H9 (cell line): ENCODE measurements around the gene COX4I2. TPM values are rescaled to one million over a fixed set of nuclear protein-coding genes. Genes with fewer than 3 reads are reported as not detected.

Experiments used
- DNase-seq: peaks from one replicate; pipeline ENCODE4 v3.0.0-alpha.2; 2017
- H2AFZ ChIP-seq: one replicate; pipeline ENCODE4 v1.6.1; 2013; ENCODE audit warnings: mild to moderate bottlenecking, low read length, control low read depth, moderate library complexity
- H2AK5ac ChIP-seq: 2 replicates; pipeline ENCODE4 v1.6.1; 2013; ENCODE audit warnings: low read length, control low read depth, mixed read lengths; ENCODE audit not compliant: insufficient read length
- H2BK120ac ChIP-seq: one replicate; pipeline ENCODE4 v1.6.1; 2013; ENCODE audit warnings: low read depth, mild to moderate bottlenecking, low read length, control low read depth, inconsistent platforms; ENCODE audit not compliant: poor library complexity, severe bottlenecking
- H2BK12ac ChIP-seq: 2 replicates; pipeline ENCODE4 v1.6.1; 2013; ENCODE audit warnings: low read length, control low read depth, mixed read lengths, low read depth; ENCODE audit not compliant: insufficient read length
- H2BK15ac ChIP-seq: 2 replicates; pipeline ENCODE4 v1.6.1; 2013; ENCODE audit warnings: low read depth, low read length, control low read depth
- H2BK20ac ChIP-seq: one replicate; pipeline ENCODE4 v1.6.1; 2013; ENCODE audit warnings: low read depth, mild to moderate bottlenecking, low read length, control low read depth, inconsistent platforms; ENCODE audit not compliant: poor library complexity, severe bottlenecking
- H2BK5ac ChIP-seq: 2 replicates; pipeline ENCODE4 v1.6.1; 2013; ENCODE audit warnings: low read length, control low read depth, mixed read lengths; ENCODE audit not compliant: insufficient read length
- H3K14ac ChIP-seq: 2 replicates; pipeline ENCODE4 v1.6.1; 2013; ENCODE audit warnings: low read length, control low read depth; ENCODE audit not compliant: insufficient read depth
- H3K18ac ChIP-seq: 2 replicates; pipeline ENCODE4 v1.6.1; 2013; ENCODE audit warnings: low read depth, mild to moderate bottlenecking, mixed read lengths, low read length, control low read depth; ENCODE audit not compliant: insufficient read length
- H3K23ac ChIP-seq: 2 replicates; pipeline ENCODE4 v1.6.1; 2013; ENCODE audit warnings: low read length, control low read depth, mixed read lengths, low read depth; ENCODE audit not compliant: insufficient read length
- H3K23me2 ChIP-seq: 2 replicates; pipeline ENCODE4 v1.6.1; 2013; ENCODE audit warnings: low read depth, mild to moderate bottlenecking, mixed read lengths, low read length, control low read depth; ENCODE audit not compliant: insufficient read length, poor library complexity, severe bottlenecking
- H3K27ac ChIP-seq: 2 replicates; pipeline ENCODE4 v1.5.1; 2013; ENCODE audit warnings: low read length, control low read depth, mixed read lengths, low read depth; ENCODE audit not compliant: insufficient read length
- H3K27me3 ChIP-seq: 2 replicates; pipeline ENCODE4 v1.6.1; 2013; ENCODE audit warnings: low read length, control low read depth, inconsistent platforms; ENCODE audit not compliant: insufficient read depth
- H3K4ac ChIP-seq: 2 replicates; pipeline ENCODE4 v1.6.1; 2013; ENCODE audit warnings: low read depth, mild to moderate bottlenecking, control low read depth, inconsistent platforms, low read length, moderate library complexity
- H3K4me1 ChIP-seq: 2 replicates; pipeline ENCODE4 v1.6.1; 2013; ENCODE audit warnings: low read length, control low read depth, inconsistent platforms; ENCODE audit not compliant: insufficient read depth
- H3K4me2 ChIP-seq: 2 replicates; pipeline ENCODE4 v1.6.1; 2013; ENCODE audit warnings: low read length, control low read depth, mixed read lengths; ENCODE audit not compliant: insufficient read length, insufficient read depth
- H3K56ac ChIP-seq: 2 replicates; pipeline ENCODE4 v1.6.1; 2013; ENCODE audit warnings: low read depth, mild to moderate bottlenecking, mixed read lengths, low read length, control low read depth; ENCODE audit not compliant: insufficient read length
- H3K79me1 ChIP-seq: 2 replicates; pipeline ENCODE4 v1.6.1; 2013; ENCODE audit warnings: low read depth, mild to moderate bottlenecking, moderate library complexity, low read length, control low read depth, inconsistent platforms; ENCODE audit not compliant: insufficient read depth, poor library complexity, severe bottlenecking
- H3K79me2 ChIP-seq: 2 replicates; pipeline ENCODE4 v1.6.1; 2013; ENCODE audit warnings: low read length, control low read depth, inconsistent platforms; ENCODE audit not compliant: insufficient read depth
- H3K9ac ChIP-seq: 2 replicates; pipeline ENCODE4 v1.6.1; 2013; ENCODE audit warnings: low read length, control low read depth, mixed read lengths; ENCODE audit not compliant: insufficient read length; ENCODE audit errors: extremely low read depth
- H3K9me3 ChIP-seq: one replicate; pipeline ENCODE4 v1.6.1; 2013; ENCODE audit warnings: low read depth, low read length, inconsistent platforms; ENCODE audit not compliant: control insufficient read depth
- H3T11ph ChIP-seq: one replicate; pipeline ENCODE4 v1.6.1; 2013; ENCODE audit warnings: mild to moderate bottlenecking, low read length, control low read depth, inconsistent platforms
- H4K20me1 ChIP-seq: one replicate; pipeline ENCODE4 v1.6.1; 2013; ENCODE audit not compliant: control insufficient read depth, insufficient read length, insufficient read depth
- H4K5ac ChIP-seq: 2 replicates; pipeline ENCODE4 v1.6.1; 2013; ENCODE audit warnings: low read depth, mild to moderate bottlenecking, mixed read lengths, low read length, control low read depth; ENCODE audit not compliant: insufficient read length
- H4K8ac ChIP-seq: replicated peaks from 2 replicates; pipeline ENCODE4 v1.6.1; 2013; ENCODE audit warnings: low read length, control low read depth, mixed read lengths, low read depth; ENCODE audit not compliant: insufficient read length
- H4K91ac ChIP-seq: 2 replicates; pipeline ENCODE4 v1.6.1; 2013; ENCODE audit warnings: low read depth, mild to moderate bottlenecking, moderate library complexity, mixed read lengths, low read length, control low read depth; ENCODE audit not compliant: insufficient read length
- H3K27ac Mint-ChIP-seq, 3 experiments: 2 replicates in 2 of 3; 3 replicates in 1 of 3; pipeline ENCODE4 v1.8.0; 2020 to 2021; ENCODE audit warnings: mixed read lengths in 3 of 3, mild to moderate bottlenecking in 1 of 3, moderate library complexity in 1 of 3
- H3K27me3 Mint-ChIP-seq: 2 replicates; pipeline ENCODE4 v1.8.0; 2021; ENCODE audit warnings: low read depth, mild to moderate bottlenecking, moderate library complexity, mixed read lengths
- H3K36me3 Mint-ChIP-seq, 3 experiments: 2 replicates in 2 of 3; 3 replicates in 1 of 3; pipeline ENCODE4 v1.8.0; 2020 to 2021; ENCODE audit warnings: low read depth in 3 of 3, mixed read lengths in 3 of 3; ENCODE audit not compliant: insufficient read depth in 1 of 3
- H3K4me1 Mint-ChIP-seq, 2 experiments: 2 replicates each; pipeline ENCODE4 v1.8.0; 2020; ENCODE audit warnings: mixed read lengths in 2 of 2
- H3K4me3 Mint-ChIP-seq, 2 experiments: 2 replicates in 1 of 2; 3 replicates in 1 of 2; pipeline ENCODE4 v1.8.0; 2020 to 2021; ENCODE audit warnings: mild to moderate bottlenecking in 2 of 2, mixed read lengths in 2 of 2, moderate library complexity in 1 of 2
- H3K9me3 Mint-ChIP-seq, 2 experiments: 2 replicates in 1 of 2; 3 replicates in 1 of 2; pipeline ENCODE4 v1.8.0; 2020; ENCODE audit warnings: mild to moderate bottlenecking in 2 of 2, mixed read lengths in 2 of 2, moderate library complexity in 1 of 2
- WGBS: extraction: QIAGEN DNeasy Blood & Tissue Kit; methylation state at CpG from one replicate; pipeline ENCODE4 v1.1.7; 2013; ENCODE audit warnings: missing lambda C conversion rate, low lambda C conversion rate, mixed read lengths; ENCODE audit not compliant: insufficient read length; ENCODE audit errors: extremely low coverage; 5-methylcytosine and 5-hydroxymethylcytosine counted together
- total RNA-seq: library from RNA; stranded (reverse); gene quantifications from 2 replicates; pipeline ENCODE4 v1.2.1, GENCODE V29; 2021
- TF ChIP-seq, protein P1 (sequence below): fragments of 200-600 bp; sonication (generic); conservative IDR thresholded peaks from 3 replicates; pipeline ENCODE4 v1.8.0; 2021; ENCODE audit warnings: antibody characterized with exemption, mild to moderate bottlenecking

Gene COX4I2
- total RNA-seq, 1 experiment from 2014 or later: not detected

DNA sequence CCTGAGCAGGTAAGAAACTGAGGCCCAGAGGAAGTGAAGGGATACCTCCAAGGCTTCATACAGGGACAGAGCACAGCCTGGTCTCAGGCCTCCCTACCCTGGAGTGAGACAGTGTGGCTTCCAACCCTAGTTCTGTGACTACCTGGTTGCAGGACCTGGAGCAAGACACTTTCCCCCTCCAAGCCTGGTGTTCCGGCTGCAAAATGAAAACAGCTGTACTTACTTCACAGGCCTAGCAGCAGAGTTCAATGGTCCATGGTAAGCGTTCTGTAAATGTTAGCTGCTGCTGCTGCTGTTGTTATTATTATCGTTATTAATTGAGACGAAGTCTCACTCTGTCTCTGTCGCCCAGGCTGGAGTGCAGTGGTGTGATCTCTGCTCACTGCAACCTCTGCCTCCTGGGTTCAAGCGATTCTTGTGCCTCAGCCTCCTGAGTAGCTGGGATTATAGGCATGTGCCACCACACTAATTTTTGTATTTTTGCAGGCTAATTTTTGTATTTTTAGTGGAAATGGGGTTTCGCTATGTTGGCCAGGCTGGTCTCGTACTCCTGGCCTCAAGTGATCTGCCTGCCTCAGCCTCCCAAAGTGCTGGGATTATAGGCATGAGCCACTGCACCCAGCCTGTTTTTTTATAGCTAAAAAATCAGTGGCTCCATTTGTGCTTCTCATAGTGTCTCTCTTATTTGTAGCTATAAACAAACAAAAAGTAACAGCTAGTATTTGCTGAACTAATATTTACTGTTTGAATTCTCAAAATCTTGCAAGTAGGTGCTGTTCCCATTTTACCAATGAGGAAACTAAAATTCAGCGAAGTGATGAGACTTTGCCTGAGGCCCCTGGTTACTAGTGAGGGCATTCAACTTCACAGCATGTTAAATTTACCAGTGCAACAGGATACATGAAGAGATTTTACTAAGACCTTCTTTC, 41.9 kb downstream of the COX4I2 start:
- H4K91ac ChIP-seq: no peak overlapping the region
- H2BK120ac ChIP-seq: peak overlapping the region; percentile 29
- WGBS: no CpG with 5 or more reads among the region's 9 CpGs
- H3K9me3 Mint-ChIP-seq: no peaks in the 10 kb centered on the region
- H3K4me2 ChIP-seq: no peak overlapping the region
- no peaks in the 10 kb centered on the region for H3K79me2 ChIP-seq
- DNase-seq: no peak
- no peaks in the 10 kb centered on the region for H3K4me1 ChIP-seq
- H2BK5ac ChIP-seq: no peak overlapping the region
- H3K27ac ChIP-seq: no peak overlapping the region
- peak overlapping the region; percentile 27 for H3K18ac ChIP-seq
- no peaks in the 10 kb centered on the region for H4K20me1 ChIP-seq
- no peak overlapping the region for H3K4ac ChIP-seq
- H3K23me2 ChIP-seq: no peaks in the 10 kb centered on the region
- H3K36me3 Mint-ChIP-seq: peaks cover 0 to 47% (median 17%) of the 10 kb centered on the region in 3 experiments; a peak in 5 of 7 replicates
- H4K5ac ChIP-seq: no peak overlapping the region
- no peak overlapping the region for H3T11ph ChIP-seq
- no peak overlapping the region for H2BK15ac ChIP-seq
- H2BK12ac ChIP-seq: no peak overlapping the region
- H3K14ac ChIP-seq: peak overlapping the region; percentile 63
- H2AFZ ChIP-seq: no peak overlapping the region
- peak overlapping the region in 2 of 3 experiments; percentile 26 to 90; a peak in 3 of 7 replicates for H3K27ac Mint-ChIP-seq
- no peaks in the 10 kb centered on the region for H3K9me3 ChIP-seq
- H4K8ac ChIP-seq: no peak overlapping the region
- peaks cover 29 to 44% of the 10 kb centered on the region in 2 experiments for H3K4me1 Mint-ChIP-seq
- H2BK20ac ChIP-seq: no peak overlapping the region
- no peaks in the 10 kb centered on the region for H3K27me3 Mint-ChIP-seq
- TF ChIP-seq, protein P1, sequence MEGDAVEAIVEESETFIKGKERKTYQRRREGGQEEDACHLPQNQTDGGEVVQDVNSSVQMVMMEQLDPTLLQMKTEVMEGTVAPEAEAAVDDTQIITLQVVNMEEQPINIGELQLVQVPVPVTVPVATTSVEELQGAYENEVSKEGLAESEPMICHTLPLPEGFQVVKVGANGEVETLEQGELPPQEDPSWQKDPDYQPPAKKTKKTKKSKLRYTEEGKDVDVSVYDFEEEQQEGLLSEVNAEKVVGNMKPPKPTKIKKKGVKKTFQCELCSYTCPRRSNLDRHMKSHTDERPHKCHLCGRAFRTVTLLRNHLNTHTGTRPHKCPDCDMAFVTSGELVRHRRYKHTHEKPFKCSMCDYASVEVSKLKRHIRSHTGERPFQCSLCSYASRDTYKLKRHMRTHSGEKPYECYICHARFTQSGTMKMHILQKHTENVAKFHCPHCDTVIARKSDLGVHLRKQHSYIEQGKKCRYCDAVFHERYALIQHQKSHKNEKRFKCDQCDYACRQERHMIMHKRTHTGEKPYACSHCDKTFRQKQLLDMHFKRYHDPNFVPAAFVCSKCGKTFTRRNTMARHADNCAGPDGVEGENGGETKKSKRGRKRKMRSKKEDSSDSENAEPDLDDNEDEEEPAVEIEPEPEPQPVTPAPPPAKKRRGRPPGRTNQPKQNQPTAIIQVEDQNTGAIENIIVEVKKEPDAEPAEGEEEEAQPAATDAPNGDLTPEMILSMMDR: no peak
- no peak overlapping the region for H3K56ac ChIP-seq
- H3K4me3 Mint-ChIP-seq: no peak overlapping the region
- no peaks in the 10 kb centered on the region for H3K79me1 ChIP-seq
- H3K9ac ChIP-seq: no peak overlapping the region
- no peak overlapping the region for H2AK5ac ChIP-seq
- no peaks in the 10 kb centered on the region for H3K27me3 ChIP-seq
- H3K23ac ChIP-seq: no peak overlapping the region
